Esophagus muscularis mucosa (tissue), 4 donors: ENCODE measurements around the gene PMF1. TPM values are rescaled to one million over a fixed set of nuclear protein-coding genes. Genes with fewer than 3 reads are reported as not detected.
"Not testable (repeated sequence)": the region's sequence is repeated elsewhere in the genome, so short reads cannot be mapped to it uniquely, and the experiment has no call there.

ENCODE experiments used
- DNase-seq: peaks from one replicate; pipeline ENCODE4 v3.0.0-alpha.2; 2017; ENCODE audit errors: extremely low spot score
- H3K27ac ChIP-seq, 4 donors: fragments of 200-600 bp; sonication (generic); replicated peaks in 1 of 4; 1 replicate in 3 of 4; 2 replicates in 1 of 4; pipeline ENCODE4 v1.5.1; 2016 to 2019; ENCODE audit warnings: mild to moderate bottlenecking in 1 of 4
- H3K27me3 ChIP-seq, 4 donors: fragments of 200-600 bp; sonication (generic); one replicate each; pipeline versions ENCODE4 v1.5.1 to v1.6.0; 2016 to 2019
- H3K36me3 ChIP-seq, 4 donors: fragments of 200-600 bp; sonication (generic); one replicate each; pipeline ENCODE4 v1.5.1; 2016 to 2019
- H3K4me1 ChIP-seq, 4 donors: fragments of 200-600 bp; sonication (generic); one replicate each; pipeline ENCODE4 v1.5.1; 2016 to 2019
- H3K4me3 ChIP-seq, 4 donors: fragments of 200-600 bp; sonication (generic); 1 replicate in 2 of 4; 2 replicates in 2 of 4; pipeline ENCODE4 v1.5.1; 2016 to 2019; ENCODE audit warnings: mild to moderate bottlenecking in 4 of 4, moderate library complexity in 1 of 4
- H3K9me3 ChIP-seq, 4 donors: fragments of 200-600 bp; sonication (generic); 1 replicate in 3 of 4; 2 replicates in 1 of 4; pipeline ENCODE4 v1.5.1; 2016 to 2019
- CTCF ChIP-seq, 3 experiments: fragments of 200-600 bp in 2 of 3; fragments of 450-650 bp in 1 of 3; sonication (generic) in 2 of 3; IDR thresholded peaks; one replicate each; pipeline ENCODE4 v1.5.1; 2017 to 2019; ENCODE audit warnings: antibody characterized with exemption in 3 of 3, mild to moderate bottlenecking in 2 of 3, moderate library complexity in 1 of 3
- EP300 ChIP-seq: sonication (generic); formaldehyde crosslinking; IDR thresholded peaks from one replicate; pipeline ENCODE4 v1.6.1; 2017; ENCODE audit warnings: antibody characterized with exemption
- POLR2A ChIP-seq: fragments of 450-650 bp; IDR thresholded peaks from one replicate; pipeline ENCODE4 v1.6.1; 2017; ENCODE audit warnings: antibody characterized with exemption, moderate library complexity, mild to moderate bottlenecking, low read depth
- POLR2AphosphoS5 ChIP-seq, 2 donors: sonication (generic); formaldehyde crosslinking; IDR thresholded peaks; one replicate each; pipeline ENCODE4 v1.6.1; 2017; ENCODE audit warnings: antibody characterized with exemption in 2 of 2
- WGBS: methylation state at CpG from one replicate; pipeline ENCODE4 v1.1.5; 2018; 5-methylcytosine and 5-hydroxymethylcytosine counted together
- intact Hi-C: fragments of 100-400 bp; cut with DNase I; formaldehyde crosslinking; loops from one replicate; pipeline ENCODE4 v1.15.1; 2023
- total RNA-seq, 4 donors: library from RNA; depleted of rRNA; stranded (reverse); fragments of >200 nt; gene quantifications; one replicate each; pipeline versions ENCODE4 v1.1.0 to v1.2.1, GENCODE V29; 2016

PMF1 gene
- total RNA-seq, 4 donors from 2014 or later = 45.0 to 60.4 (median 50.2) TPM

- H3K27me3 ChIP-seq = no peaks in the 10 kb centered on the region
- TF ChIP-seq POLR2AphosphoS5 (IDR thresholded peaks at IDR 0.05) (no peak), POLR2A (no peak), EP300 (no peak), CTCF (IDR thresholded peaks at IDR 0.05) (no peak)
- DNase-seq = no peak
- peaks cover 0 to 14% (median 4%) of the 10 kb centered on the region in 4 donors for H3K36me3 ChIP-seq
- WGBS = 85% methylated on average over 8 of the region's 9 CpGs
- no peak overlapping the region for H3K4me3 ChIP-seq
- H3K9me3 ChIP-seq = no peaks in the 10 kb centered on the region
- H3K27ac ChIP-seq = no peak overlapping the region
- H3K4me1 ChIP-seq = no peaks in the 10 kb centered on the region
- intact Hi-C loops = no loop called here
These were observed 39.9 kb upstream of the PMF1 start for GRCh38 chr1:156172696-156173470.

GRCh38 chr1:156176610-156177210 is 36.1 kb upstream of the PMF1 start:
- intact Hi-C loops = no loop called here
- Histone ChIP-seq H3K4me3 (no peak overlapping the region), H3K27ac (no peak overlapping the region), H3K36me3 (peaks cover 0 to 14% (median 4%) of the 10 kb centered on the region in 4 donors), H3K4me1 (no peaks in the 10 kb centered on the region), H3K9me3 (no peaks in the 10 kb centered on the region), H3K27me3 (peaks cover 0 to 8% (median 0%) of the 10 kb centered on the region in 4 donors)
- no peak for DNase-seq
- no peak for TF ChIP-seq CTCF (IDR thresholded peaks at IDR 0.05)
- TF ChIP-seq POLR2AphosphoS5 (IDR thresholded peaks at IDR 0.05) = no peak
- TF ChIP-seq POLR2A = no peak
- no peak for TF ChIP-seq EP300
- 74% methylated on average over 7 of the region's 12 CpGs for WGBS

GRCh38 chr1:156177919-156178654 is 34.7 kb upstream of the PMF1 start:
- no peaks in the 10 kb centered on the region for H3K4me1 ChIP-seq
- TF ChIP-seq POLR2A (no peak), CTCF (IDR thresholded peaks at IDR 0.05) (no peak), EP300 (no peak), POLR2AphosphoS5 (IDR thresholded peaks at IDR 0.05) (no peak)
- 77% methylated on average over 7 of the region's 7 CpGs for WGBS

GRCh38 chr1:156180471-156180870 is 32.3 kb upstream of the PMF1 start:
- 93% methylated on average over 3 of the region's 3 CpGs for WGBS
- intact Hi-C loops = no loop called here

More at GRCh38 chr1:156177919-156178654, 34.7 kb upstream of the PMF1 start:
- peaks cover 0 to 13% (median 0%) of the 10 kb centered on the region in 4 donors for H3K27me3 ChIP-seq
- no peak overlapping the region for H3K27ac ChIP-seq
- DNase-seq = no peak
- H3K36me3 ChIP-seq = peaks cover 0 to 14% (median 4%) of the 10 kb centered on the region in 4 donors
- H3K9me3 ChIP-seq = no peaks in the 10 kb centered on the region
- intact Hi-C loops = no loop called here
- H3K4me3 ChIP-seq = no peak overlapping the region

GRCh38 chr1:156181391-156181924 is 31.3 kb upstream of the PMF1 start:
- H3K36me3 ChIP-seq, H3K4me3 ChIP-seq, H3K4me1 ChIP-seq, DNase-seq, intact Hi-C loops, H3K9me3 ChIP-seq, H3K27ac ChIP-seq: not testable (repeated sequence)
- WGBS = 33% methylated on average over 8 of the region's 8 CpGs
- peaks cover 0 to 16% (median 0%) of the 10 kb centered on the region in 4 donors for H3K27me3 ChIP-seq

More at GRCh38 chr1:156180471-156180870, 32.3 kb upstream of the PMF1 start:
- H3K4me3 ChIP-seq = no peak overlapping the region
- H3K9me3 ChIP-seq = no peaks in the 10 kb centered on the region
- H3K36me3 ChIP-seq = peaks cover 0 to 8% (median 4%) of the 10 kb centered on the region in 4 donors
- no peak for DNase-seq
- no peak overlapping the region for H3K27ac ChIP-seq
- H3K27me3 ChIP-seq = peaks cover 0 to 16% (median 0%) of the 10 kb centered on the region in 4 donors
- TF ChIP-seq CTCF (IDR thresholded peaks at IDR 0.05) (no peak), POLR2A (no peak), EP300 (no peak), POLR2AphosphoS5 (IDR thresholded peaks at IDR 0.05) (no peak)
- no peaks in the 10 kb centered on the region for H3K4me1 ChIP-seq

GRCh38 chr1:156182010-156182779 is 30.6 kb upstream of the PMF1 start:
- intact Hi-C loops, H3K9me3 ChIP-seq, H3K27ac ChIP-seq, H3K36me3 ChIP-seq, DNase-seq, H3K4me3 ChIP-seq, H3K4me1 ChIP-seq: not testable (repeated sequence)
- 84% methylated on average over 12 of the region's 12 CpGs for WGBS
- peaks cover 0 to 16% (median 0%) of the 10 kb centered on the region in 4 donors for H3K27me3 ChIP-seq
